Measurements from ENCODE around the gene KCNJ18.
"Not testable (repeated sequence)": the region's sequence is repeated elsewhere in the genome, so short reads cannot be mapped to it uniquely, and the experiment has no call there.

GRCh38 chr17:21738241-21738640, 45.9 kb downstream of the KCNJ18 start:
- TF ChIP-seq CTCF, POLR2A (IDR thresholded peaks at IDR 0.05): not testable (repeated sequence)

Data from Peyer's patch (tissue), 4 donors.